ENCODE measurements around the gene APLP1. TPM values are rescaled to one million over a fixed set of nuclear protein-coding genes. Genes with fewer than 3 reads are reported as not detected.
A peak's percentile ranks its signal among the peaks of the same experiment; 100 is the strongest.

The APLP1 gene
- total and polyA plus RNA-seq, 2 of the 4 experiments (the other 2 are of a cell fraction) = 4.7 to 41.0 TPM

- no peak for TF ChIP-seq FOS (IDR thresholded peaks at IDR 0.05; ENCODE audit: low read depth, low read length)
Observed at GRCh38 chr19:35901055-35901644, 32.8 kb downstream of the APLP1 start (continued).

DNA sequence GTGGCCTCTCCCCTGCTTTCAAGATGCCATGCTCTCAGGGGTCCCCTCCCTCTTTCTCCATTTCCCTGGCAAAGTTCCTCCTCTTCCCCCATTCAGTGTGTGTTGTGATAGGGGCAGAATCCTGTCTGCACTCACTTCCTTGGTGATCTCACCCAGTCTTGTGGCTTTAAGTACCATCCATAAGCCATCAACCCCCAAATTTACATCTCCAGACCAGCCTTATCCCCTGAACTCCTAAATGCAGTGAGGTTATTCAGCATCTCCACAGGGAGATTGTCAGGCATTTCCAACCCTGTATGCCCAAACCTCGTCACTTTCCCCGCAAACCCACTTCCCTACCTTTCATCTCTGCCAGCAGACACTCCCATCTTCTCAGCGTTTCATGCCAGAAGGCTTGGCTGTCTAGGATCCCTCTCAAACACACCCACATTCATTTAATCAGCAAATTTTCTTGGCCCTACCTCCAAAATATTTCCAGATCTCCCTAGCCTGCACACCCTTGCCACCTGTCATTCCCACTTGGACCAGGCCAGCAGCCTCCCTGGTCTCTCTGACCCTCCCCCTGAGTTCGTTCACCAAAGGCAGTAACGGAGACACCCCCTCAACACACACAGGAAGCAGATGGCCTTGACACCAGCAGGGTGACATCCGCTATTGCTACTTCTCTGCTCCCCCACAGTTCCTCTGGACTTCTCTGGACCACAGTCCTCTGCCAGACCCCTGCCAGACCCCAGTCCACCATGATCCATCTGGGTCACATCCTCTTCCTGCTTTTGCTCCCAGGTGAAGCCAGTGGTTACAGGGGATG, 33.7 kb downstream of the APLP1 start, which contains the start of gene HCST:
HCST (plus strand) TSS at position 676 of the 808 bp plus-strand sequence; CDS start at position 741, 65 bp downstream.
- H3K27ac ChIP-seq (ENCODE audit: insufficient read depth, low read length) = peak within 1 kb of the TSS; percentile 72
- BruUV-seq (replicated peaks) = no TSS peak
- H3K79me1 ChIP-seq (ENCODE audit: low read depth in 1 of 2, low read length in 2 of 2) = peaks cover 13 to 28% of the 10 kb centered on the region in 2 experiments; a peak in 3 of 4 replicates
- 50% methylated on average over 3 of the region's 6 CpGs; no CpG with 5 or more reads in 1 of the 2 experiments for WGBS, 2 experiments (ENCODE audit: extremely low coverage in 2 of 2, insufficient read length in 1 of 2)
- H3K14ac ChIP-seq (replicated peaks; ENCODE audit: low read depth, low read length) = peak within 1 kb of the TSS; percentile 87
- peak within 1 kb of the TSS; percentile 77 to 98 for H4K8ac ChIP-seq (ENCODE audit: low read depth in 2 of 2, low read length in 2 of 2)
- H3K4me2 ChIP-seq (ENCODE audit: low read depth, low read length) = peak within 1 kb of the TSS; percentile 25
- H3K9ac ChIP-seq (ENCODE audit: low read depth, low read length) = peak within 1 kb of the TSS; percentile 58
- no peaks in the 10 kb centered on the region for H3K9me3 ChIP-seq (ENCODE audit: control insufficient read depth, insufficient read depth, low read length)
- H2BK20ac ChIP-seq (ENCODE audit: low read depth, low read length) = peak within 1 kb of the TSS; percentile 94
- peak within 1 kb of the TSS; percentile 91 for H4K91ac ChIP-seq (ENCODE audit: insufficient read depth, low read depth, low read length)
- intact Hi-C loops (cut with micrococcal nuclease) (no loop called here), in situ Hi-C loops (cut with MboI; ENCODE audit: low sequenced_read_pairs) (no loop called here), dilution Hi-C loops (cut with HindIII; ENCODE audit: low sequenced_read_pairs, unreplicated experiment) (no loop called here)
- ChIA-PET CTCF (no interaction called here), POLR2A (ENCODE audit: unreplicated experiment) (no interaction called here)
- H2BK120ac ChIP-seq (ENCODE audit: low read depth, low read length) = peak within 1 kb of the TSS; percentile 83
- H3K56ac ChIP-seq (ENCODE audit: extremely low read depth, insufficient read depth, low read length) = no peak within 1 kb of the TSS
- TF ChIP-seq BHLHE40 (IDR thresholded peaks at IDR 0.05; ENCODE audit: low read depth, low read length) = no peak
- TF ChIP-seq MAFK (IDR thresholded peaks at IDR 0.05; ENCODE audit: low read depth, low read length) = no peak
- TF ChIP-seq MXI1 (IDR thresholded peaks at IDR 0.05; ENCODE audit: borderline replicate concordance, low read depth, low read length) = no peak
- TF ChIP-seq POLR2A (IDR thresholded peaks at IDR 0.05; ENCODE audit: low read depth, low read length) = no peak
- no peak for TF ChIP-seq CEBPB (IDR thresholded peaks at IDR 0.05; ENCODE audit: low read depth, low read length)
- TF ChIP-seq FOS (IDR thresholded peaks at IDR 0.05; ENCODE audit: low read depth, low read length) = no peak
- TF ChIP-seq, protein P1, sequence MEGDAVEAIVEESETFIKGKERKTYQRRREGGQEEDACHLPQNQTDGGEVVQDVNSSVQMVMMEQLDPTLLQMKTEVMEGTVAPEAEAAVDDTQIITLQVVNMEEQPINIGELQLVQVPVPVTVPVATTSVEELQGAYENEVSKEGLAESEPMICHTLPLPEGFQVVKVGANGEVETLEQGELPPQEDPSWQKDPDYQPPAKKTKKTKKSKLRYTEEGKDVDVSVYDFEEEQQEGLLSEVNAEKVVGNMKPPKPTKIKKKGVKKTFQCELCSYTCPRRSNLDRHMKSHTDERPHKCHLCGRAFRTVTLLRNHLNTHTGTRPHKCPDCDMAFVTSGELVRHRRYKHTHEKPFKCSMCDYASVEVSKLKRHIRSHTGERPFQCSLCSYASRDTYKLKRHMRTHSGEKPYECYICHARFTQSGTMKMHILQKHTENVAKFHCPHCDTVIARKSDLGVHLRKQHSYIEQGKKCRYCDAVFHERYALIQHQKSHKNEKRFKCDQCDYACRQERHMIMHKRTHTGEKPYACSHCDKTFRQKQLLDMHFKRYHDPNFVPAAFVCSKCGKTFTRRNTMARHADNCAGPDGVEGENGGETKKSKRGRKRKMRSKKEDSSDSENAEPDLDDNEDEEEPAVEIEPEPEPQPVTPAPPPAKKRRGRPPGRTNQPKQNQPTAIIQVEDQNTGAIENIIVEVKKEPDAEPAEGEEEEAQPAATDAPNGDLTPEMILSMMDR (conservative IDR thresholded peaks at IDR 0.05; ENCODE audit: low read depth, low read length) = no peak
- TF ChIP-seq SMC3 (IDR thresholded peaks at IDR 0.05; ENCODE audit: low read depth, low read length) = no peak
- no peak for TF ChIP-seq RAD21 (IDR thresholded peaks at IDR 0.05; ENCODE audit: low read length)
- TF ChIP-seq, protein P2, sequence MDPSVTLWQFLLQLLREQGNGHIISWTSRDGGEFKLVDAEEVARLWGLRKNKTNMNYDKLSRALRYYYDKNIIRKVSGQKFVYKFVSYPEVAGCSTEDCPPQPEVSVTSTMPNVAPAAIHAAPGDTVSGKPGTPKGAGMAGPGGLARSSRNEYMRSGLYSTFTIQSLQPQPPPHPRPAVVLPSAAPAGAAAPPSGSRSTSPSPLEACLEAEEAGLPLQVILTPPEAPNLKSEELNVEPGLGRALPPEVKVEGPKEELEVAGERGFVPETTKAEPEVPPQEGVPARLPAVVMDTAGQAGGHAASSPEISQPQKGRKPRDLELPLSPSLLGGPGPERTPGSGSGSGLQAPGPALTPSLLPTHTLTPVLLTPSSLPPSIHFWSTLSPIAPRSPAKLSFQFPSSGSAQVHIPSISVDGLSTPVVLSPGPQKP (IDR thresholded peaks at IDR 0.05; ENCODE audit: borderline replicate concordance, low read depth, low read length) = no peak
- no peak for TF ChIP-seq RFX5 (IDR thresholded peaks at IDR 0.05; ENCODE audit: low read depth, low read length)
- TF ChIP-seq CHD1 (IDR thresholded peaks at IDR 0.05; ENCODE audit: low read depth, low read length) = no peak
- TF ChIP-seq MAZ (IDR thresholded peaks at IDR 0.05; ENCODE audit: borderline replicate concordance, low read depth, low read length) = no peak
- DNase-seq (peak; percentile 22), ATAC-seq (ENCODE audit: low read depth) (no peak)
- H3K9me1 ChIP-seq (ENCODE audit: insufficient read depth, low read length) = peaks cover 20% of the 10 kb centered on the region
- H3K27me3 ChIP-seq (ENCODE audit: control insufficient read depth, insufficient read depth, low read length) = no peaks in the 10 kb centered on the region
- peak within 1 kb of the TSS; percentile 89 for H2AFZ ChIP-seq (replicated peaks; ENCODE audit: low read length, poor library complexity)
- H3K4me3 ChIP-seq (ENCODE audit: insufficient read depth, low read depth, low read length) = no peak within 1 kb of the TSS
- H3K23ac ChIP-seq (ENCODE audit: low read depth, low read length) = peak within 1 kb of the TSS; percentile 75
- peaks cover 33% of the 10 kb centered on the region for H3K4me1 ChIP-seq (ENCODE audit: control insufficient read depth, insufficient read depth, low read length)
- H3K18ac ChIP-seq (ENCODE audit: low read depth, low read length) = peak within 1 kb of the TSS; percentile 53
- H2AK9ac ChIP-seq (replicated peaks; ENCODE audit: low read depth, low read length, poor library complexity) = peak within 1 kb of the TSS; percentile 88
- peak within 1 kb of the TSS; percentile 93 for H4K5ac ChIP-seq (ENCODE audit: low read depth, low read length)
- H2BK5ac ChIP-seq (ENCODE audit: low read depth, low read length, poor library complexity, severe bottlenecking) = peak within 1 kb of the TSS; percentile 82
- peak within 1 kb of the TSS; percentile 98 for H2AK5ac ChIP-seq (ENCODE audit: low read depth, low read length)
- H3K4ac ChIP-seq (ENCODE audit: low read depth, low read length) = peak within 1 kb of the TSS; percentile 93
- H2BK15ac ChIP-seq (ENCODE audit: low read depth, low read length) = peak within 1 kb of the TSS; percentile 81; the same call in 2 of the 3 replicates
- H4K20me1 ChIP-seq (ENCODE audit: insufficient read depth, low read length) = no peaks in the 10 kb centered on the region
- H3K36me3 ChIP-seq (ENCODE audit: control insufficient read depth, insufficient read depth, low read length) = peaks cover 4% of the 10 kb centered on the region; the same call in 1 of the 2 replicates

All from IMR-90 (cell line).